Transverse colon (tissue), 4 donors: ENCODE measurements around the gene SPOCK2. TPM values are rescaled to one million over a fixed set of nuclear protein-coding genes. Genes with fewer than 3 reads are reported as not detected.
A peak's percentile ranks its signal among the peaks of the same experiment; 100 is the strongest.

Experiments
- DNase-seq: peaks from one replicate; pipeline ENCODE4 v3.0.0-alpha.2; 2019
- H3K27ac ChIP-seq, 4 donors: fragments of 200-600 bp; sonication (generic); 2 replicates each; pipeline ENCODE4 v1.5.1; 2016 to 2018; ENCODE audit warnings: inconsistent platforms in 4 of 4
- H3K27me3 ChIP-seq: fragments of 200-600 bp; sonication (generic); 2 replicates; pipeline ENCODE4 v1.5.1; 2017; ENCODE audit warnings: inconsistent platforms
- H3K36me3 ChIP-seq, 4 donors: fragments of 200-600 bp; sonication (generic); 2 replicates each; pipeline ENCODE4 v1.5.1; 2017 to 2019; ENCODE audit warnings: inconsistent platforms in 4 of 4
- H3K4me1 ChIP-seq, 4 donors: fragments of 200-600 bp; sonication (generic); 2 replicates each; pipeline ENCODE4 v1.5.1; 2017 to 2020; ENCODE audit warnings: inconsistent platforms in 4 of 4
- H3K4me3 ChIP-seq, 4 donors: fragments of 200-600 bp; sonication (generic); 1 replicate in 1 of 4; 2 replicates in 3 of 4; pipeline versions ENCODE4 v1.5.1 to v1.6.1; 2017 to 2019; ENCODE audit warnings: inconsistent platforms in 4 of 4
- H3K9me3 ChIP-seq, 2 donors: fragments of 200-600 bp; sonication (generic); 2 replicates each; pipeline ENCODE4 v1.5.1; 2017 to 2019; ENCODE audit warnings: inconsistent platforms in 2 of 2
- EP300 ChIP-seq: sonication (generic); formaldehyde crosslinking; IDR thresholded peaks from one replicate; pipeline ENCODE4 v1.6.1; 2017; ENCODE audit warnings: antibody characterized with exemption, low read depth
- POLR2A ChIP-seq: fragments of 450-650 bp; IDR thresholded peaks from one replicate; pipeline ENCODE4 v1.6.1; 2016; ENCODE audit warnings: antibody characterized with exemption, mild to moderate bottlenecking, moderate library complexity
- POLR2AphosphoS5 ChIP-seq, 3 donors: sonication (generic); formaldehyde crosslinking; IDR thresholded peaks; one replicate each; pipeline ENCODE4 v1.6.1; 2016; ENCODE audit warnings: antibody characterized with exemption in 3 of 3
- WGBS, 2 donors: methylation state at CpG; one replicate each; pipeline ENCODE4 v1.1.5; 2018; ENCODE audit warnings: low coverage in 1 of 2; 5-methylcytosine and 5-hydroxymethylcytosine counted together
- in situ Hi-C, 4 donors: fragments of 200-750 bp; cut with MboI; loops; one replicate each; pipeline versions ENCODE4 v1.15.0 to v1.15.1; 2017; ENCODE audit warnings: low sequenced_read_pairs in 3 of 4, low pct_ligation_motif_present in 1 of 4, low pct_unique_long_range_greater_than_20kb in 1 of 4
- intact Hi-C: fragments of 100-400 bp; cut with DNase I; formaldehyde crosslinking; loops from one replicate; pipeline ENCODE4 v1.15.1; 2023; ENCODE audit warnings: low total_unique reads
- total RNA-seq, 4 donors: library from RNA; depleted of rRNA; stranded (reverse); fragments of >200 nt; gene quantifications; one replicate each; pipeline ENCODE4 v1.1.0, GENCODE V29; 2016
- TF ChIP-seq, protein P1 (sequence below), 5 experiments: fragments of 200-600 bp in 3 of 5; fragments of 450-650 bp in 2 of 5; sonication (generic) in 3 of 5; IDR thresholded peaks; 1 replicate in 2 of 5; 2 replicates in 3 of 5; pipeline ENCODE4 v1.5.1; 2016 to 2017; ENCODE audit warnings: antibody characterized with exemption in 5 of 5, inconsistent platforms in 3 of 5, mild to moderate bottlenecking in 2 of 5, moderate library complexity in 1 of 5

The SPOCK2 gene
- total RNA-seq, 4 donors from 2014 or later: 6.0 to 24.7 (median 9.3) TPM

- no peak for DNase-seq
- intact Hi-C loops (no loop called here), in situ Hi-C loops (no loop called here)
- Histone ChIP-seq H3K27ac (peak overlapping the region in 3 of 4 donors; percentile 51 to 72 (median 72)), H3K4me1 (peaks cover 0 to 21% (median 12%) of the 10 kb centered on the region in 4 donors), H3K9me3 (no peaks in the 10 kb centered on the region), H3K4me3 (no peak overlapping the region), H3K36me3 (peaks cover 0 to 28% (median 1%) of the 10 kb centered on the region in 4 donors), H3K27me3 (no peaks in the 10 kb centered on the region)
- WGBS, 2 donors: 73% methylated on average over 3 of the region's 3 CpGs; no CpG with 5 or more reads in 1 of the 2 donors
- TF ChIP-seq POLR2AphosphoS5 (IDR thresholded peaks at IDR 0.05): no peak
- no peak for TF ChIP-seq POLR2A
- TF ChIP-seq EP300: no peak
- TF ChIP-seq, protein P1, sequence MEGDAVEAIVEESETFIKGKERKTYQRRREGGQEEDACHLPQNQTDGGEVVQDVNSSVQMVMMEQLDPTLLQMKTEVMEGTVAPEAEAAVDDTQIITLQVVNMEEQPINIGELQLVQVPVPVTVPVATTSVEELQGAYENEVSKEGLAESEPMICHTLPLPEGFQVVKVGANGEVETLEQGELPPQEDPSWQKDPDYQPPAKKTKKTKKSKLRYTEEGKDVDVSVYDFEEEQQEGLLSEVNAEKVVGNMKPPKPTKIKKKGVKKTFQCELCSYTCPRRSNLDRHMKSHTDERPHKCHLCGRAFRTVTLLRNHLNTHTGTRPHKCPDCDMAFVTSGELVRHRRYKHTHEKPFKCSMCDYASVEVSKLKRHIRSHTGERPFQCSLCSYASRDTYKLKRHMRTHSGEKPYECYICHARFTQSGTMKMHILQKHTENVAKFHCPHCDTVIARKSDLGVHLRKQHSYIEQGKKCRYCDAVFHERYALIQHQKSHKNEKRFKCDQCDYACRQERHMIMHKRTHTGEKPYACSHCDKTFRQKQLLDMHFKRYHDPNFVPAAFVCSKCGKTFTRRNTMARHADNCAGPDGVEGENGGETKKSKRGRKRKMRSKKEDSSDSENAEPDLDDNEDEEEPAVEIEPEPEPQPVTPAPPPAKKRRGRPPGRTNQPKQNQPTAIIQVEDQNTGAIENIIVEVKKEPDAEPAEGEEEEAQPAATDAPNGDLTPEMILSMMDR (IDR thresholded peaks at IDR 0.05): no peak
These were observed 10.0 kb upstream of the SPOCK2 start for GRCh38 chr10:72098301-72098835.

DNA sequence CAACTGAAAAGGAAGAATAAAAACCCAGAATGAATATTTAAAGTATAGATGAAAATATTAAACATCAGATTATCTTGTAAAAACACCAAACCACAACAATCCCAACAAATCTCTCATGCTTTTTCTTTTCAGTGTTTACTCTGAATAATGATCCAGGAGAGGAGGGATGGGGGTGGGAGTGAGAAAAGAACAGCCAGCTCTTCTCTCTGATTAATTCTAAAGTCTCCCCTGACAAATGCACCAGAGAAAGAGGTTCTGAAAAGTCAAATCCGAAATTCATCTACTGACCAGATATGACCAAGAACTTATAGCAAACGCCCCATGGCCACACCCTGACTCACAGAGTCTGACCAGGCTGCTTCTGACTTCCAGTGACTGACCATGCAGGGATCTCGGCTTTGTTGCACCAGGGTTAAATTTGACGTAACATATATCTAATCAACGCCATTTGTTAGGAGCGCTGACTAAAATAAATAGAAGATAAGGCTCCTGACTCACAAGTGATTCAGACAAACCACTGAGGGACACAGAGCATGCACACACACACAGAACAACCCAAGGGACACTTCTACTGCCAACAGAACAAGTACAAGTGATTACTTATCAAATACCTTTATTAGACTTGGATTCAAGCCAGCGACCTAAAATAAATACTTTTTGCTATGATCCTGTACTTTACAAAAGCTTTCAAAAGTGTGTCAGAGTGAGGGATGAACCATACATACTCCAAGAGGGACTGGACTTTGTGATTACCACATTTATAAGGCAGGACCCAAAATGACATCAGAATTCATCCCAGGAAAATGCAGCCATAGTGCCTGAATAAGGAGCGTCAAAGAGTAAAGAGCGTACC, 9.3 kb upstream of the SPOCK2 start:
- Histone ChIP-seq H3K36me3 (peaks cover 0 to 28% (median 1%) of the 10 kb centered on the region in 4 donors), H3K4me1 (peaks cover 0 to 21% (median 12%) of the 10 kb centered on the region in 4 donors), H3K27ac (peak overlapping the region in 2 of 4 donors; percentile 72), H3K4me3 (no peak overlapping the region), H3K27me3 (no peaks in the 10 kb centered on the region), H3K9me3 (no peaks in the 10 kb centered on the region)
- 60 to 68% methylated on average over 4 to 9 of the region's 9 CpGs for WGBS, 2 donors
- TF ChIP-seq, protein P1 (IDR thresholded peaks at IDR 0.05): no peak
- DNase-seq: no peak
- in situ Hi-C loops: no loop called here
- intact Hi-C loops: no loop called here

- Histone ChIP-seq H3K4me1 (peaks cover 0 to 21% (median 12%) of the 10 kb centered on the region in 4 donors), H3K9me3 (no peaks in the 10 kb centered on the region), H3K27ac (no peak overlapping the region), H3K4me3 (no peak overlapping the region), H3K36me3 (peaks cover 0 to 20% (median 0%) of the 10 kb centered on the region in 4 donors), H3K27me3 (no peaks in the 10 kb centered on the region)
- DNase-seq: no peak
- 80 to 83% methylated on average over 8 to 9 of the region's 9 CpGs for WGBS, 2 donors
- TF ChIP-seq POLR2AphosphoS5 (IDR thresholded peaks at IDR 0.05) (no peak), POLR2A (no peak), EP300 (no peak)
- TF ChIP-seq, protein P1 (IDR thresholded peaks at IDR 0.05): no peak
- intact Hi-C loops: no loop called here
- in situ Hi-C loops: no loop called here
These were observed 8.0 kb upstream of the SPOCK2 start for GRCh38 chr10:72096115-72097000.

DNA sequence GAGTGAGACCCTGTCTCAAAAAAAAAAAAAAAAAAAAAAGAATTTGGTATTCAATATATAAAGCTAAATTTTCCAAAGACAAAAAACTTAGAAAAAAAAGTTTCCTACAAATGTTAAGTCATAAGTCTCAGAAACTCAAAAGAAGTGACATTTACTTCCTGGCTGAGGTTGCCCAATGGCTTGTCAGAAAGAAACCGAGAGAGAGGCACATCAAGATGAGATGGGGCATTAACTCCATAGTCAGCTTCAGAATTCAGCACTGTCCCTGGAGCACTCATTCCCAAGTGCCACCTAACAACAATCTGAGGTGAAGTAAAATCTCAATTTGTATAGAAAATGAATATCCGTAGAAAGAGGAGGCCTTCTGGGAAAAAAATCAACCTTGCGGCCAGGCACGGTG, 6.8 kb upstream of the SPOCK2 start:
- WGBS, 2 donors: 94 to 100% methylated on average over 2 to 4 of the region's 4 CpGs
- peaks cover 0 to 11% (median 0%) of the 10 kb centered on the region in 4 donors for H3K36me3 ChIP-seq
- H3K4me3 ChIP-seq: no peak overlapping the region
- in situ Hi-C loops: no loop called here
- H3K9me3 ChIP-seq: no peaks in the 10 kb centered on the region
- intact Hi-C loops: no loop called here
- DNase-seq: no peak
- no peak for TF ChIP-seq POLR2A
- peaks cover 0 to 21% (median 12%) of the 10 kb centered on the region in 4 donors for H3K4me1 ChIP-seq
- H3K27me3 ChIP-seq: peaks cover 4% of the 10 kb centered on the region
- H3K27ac ChIP-seq: no peak overlapping the region
